DMS 273 (cell line): Measurements from ENCODE around the gene NPM3.
"Not testable (repeated sequence)": the region's sequence is repeated elsewhere in the genome, so short reads cannot be mapped to it uniquely, and the experiment has no call there.

Experiments
- DNase-seq: peaks from one replicate; lab custom pipeline; 2025; ENCODE audit not compliant: unreplicated experiment; lab: John Stamatoyannopoulos, UW

Gene NPM3

GRCh38 chr10:101807158-101807557 lies 23.9 kb upstream of the NPM3 start:
- DNase-seq = no peak

- DNase-seq = no peak
Measured at GRCh38 chr10:101803511-101803910, 20.3 kb upstream of the NPM3 start.

GRCh38 chr10:101797403-101798059 lies 14.3 kb upstream of the NPM3 start:
- DNase-seq = no peak

GRCh38 chr10:101793526-101793925 lies 10.3 kb upstream of the NPM3 start:
- DNase-seq = no peak

GRCh38 chr10:101789686-101790085 lies 6.4 kb upstream of the NPM3 start:
- DNase-seq = no peak

- DNase-seq = not testable (repeated sequence)
Measured at GRCh38 chr10:101789231-101789630, 6.0 kb upstream of the NPM3 start.

- no peak for DNase-seq
Measured at GRCh38 chr10:101785801-101786200, 2.6 kb upstream of the NPM3 start.

- DNase-seq = no peak
Measured at GRCh38 chr10:101784558-101784957, 1.3 kb upstream of the NPM3 start.

GRCh38 chr10:101783736-101784118 lies 481 bp upstream of the NPM3 start:
- DNase-seq = peak; percentile 39

GRCh38 chr10:101781984-101782810 lies 1.0 kb downstream of the NPM3 start:
- peak; percentile 49 for DNase-seq

GRCh38 chr10:101781655-101781983 lies 1.6 kb downstream of the NPM3 start:
- no peak for DNase-seq

- DNase-seq = peak; percentile 93
Measured at GRCh38 chr10:101780818-101781654, 2.2 kb downstream of the NPM3 start.

GRCh38 chr10:101780187-101780817 lies 2.9 kb downstream of the NPM3 start:
- no peak for DNase-seq

- peak; percentile 88 for DNase-seq
Measured at GRCh38 chr10:101779544-101780186, 3.6 kb downstream of the NPM3 start.

GRCh38 chr10:101778781-101779543 lies 4.3 kb downstream of the NPM3 start:
- DNase-seq = peak; percentile 83

- DNase-seq = no peak
Measured at GRCh38 chr10:101778151-101778780, 5.0 kb downstream of the NPM3 start.

GRCh38 chr10:101777619-101778145 lies 5.6 kb downstream of the NPM3 start:
- DNase-seq = no peak

GRCh38 chr10:101776161-101776817 lies 7.0 kb downstream of the NPM3 start:
- no peak for DNase-seq
